Measurements from ENCODE around the gene UPK1B.

DNA sequence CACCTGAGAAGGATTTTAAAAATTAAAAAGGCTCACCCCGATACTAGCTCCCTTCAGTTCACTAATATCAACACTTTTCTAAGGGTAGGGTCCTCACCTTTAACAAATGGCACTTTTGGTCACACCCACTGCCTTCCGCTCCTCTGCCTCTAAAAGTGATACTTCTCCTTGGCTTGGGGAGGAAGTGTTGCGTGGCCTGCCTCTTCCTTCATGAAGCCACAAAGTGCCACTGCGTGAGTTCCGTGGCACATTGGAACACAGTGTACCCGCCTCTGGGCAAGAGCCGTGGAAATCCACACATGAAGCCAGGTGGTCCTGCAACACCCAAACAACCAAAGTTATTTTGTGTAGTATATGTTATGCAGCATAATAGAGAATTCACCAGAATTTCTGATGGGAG is 63.4 kb downstream of the UPK1B start:
- no peak for TF ChIP-seq ZNF217 (CRISPR knock-in tag; IDR thresholded peaks at IDR 0.05)
- TF ChIP-seq, protein P1, sequence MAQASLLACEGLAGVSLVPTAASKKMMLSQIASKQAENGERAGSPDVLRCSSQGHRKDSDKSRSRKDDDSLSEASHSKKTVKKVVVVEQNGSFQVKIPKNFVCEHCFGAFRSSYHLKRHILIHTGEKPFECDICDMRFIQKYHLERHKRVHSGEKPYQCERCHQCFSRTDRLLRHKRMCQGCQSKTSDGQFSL (CRISPR knock-in tag; IDR thresholded peaks at IDR 0.05) = no peak
- TF ChIP-seq, protein P1 (tag; IDR thresholded peaks at IDR 0.05) = no peak
- TF ChIP-seq POLR2A (conservative IDR thresholded peaks at IDR 0.05) = no peak
- no peak for TF ChIP-seq CBFB (CRISPR knock-in tag; IDR thresholded peaks at IDR 0.05)
- no peak for TF ChIP-seq KAT7 (CRISPR knock-in tag; IDR thresholded peaks at IDR 0.05; ENCODE audit: borderline replicate concordance)
- no peak for TF ChIP-seq NFYB (IDR thresholded peaks at IDR 0.05; ENCODE audit: extremely low read depth, insufficient read length)
- no peak for TF ChIP-seq NBN (IDR thresholded peaks at IDR 0.05; ENCODE audit: low read depth)
- no peak for TF ChIP-seq MYC (IDR thresholded peaks at IDR 0.05; ENCODE audit: low read depth, low read length)
- TF ChIP-seq MYC (CRISPR knock-in tag; IDR thresholded peaks at IDR 0.05; ENCODE audit: borderline replicate concordance, low read depth) = no peak
- no peak for TF ChIP-seq CBX1 (IDR thresholded peaks at IDR 0.05; ENCODE audit: low read depth)
- TF ChIP-seq, protein P2, sequence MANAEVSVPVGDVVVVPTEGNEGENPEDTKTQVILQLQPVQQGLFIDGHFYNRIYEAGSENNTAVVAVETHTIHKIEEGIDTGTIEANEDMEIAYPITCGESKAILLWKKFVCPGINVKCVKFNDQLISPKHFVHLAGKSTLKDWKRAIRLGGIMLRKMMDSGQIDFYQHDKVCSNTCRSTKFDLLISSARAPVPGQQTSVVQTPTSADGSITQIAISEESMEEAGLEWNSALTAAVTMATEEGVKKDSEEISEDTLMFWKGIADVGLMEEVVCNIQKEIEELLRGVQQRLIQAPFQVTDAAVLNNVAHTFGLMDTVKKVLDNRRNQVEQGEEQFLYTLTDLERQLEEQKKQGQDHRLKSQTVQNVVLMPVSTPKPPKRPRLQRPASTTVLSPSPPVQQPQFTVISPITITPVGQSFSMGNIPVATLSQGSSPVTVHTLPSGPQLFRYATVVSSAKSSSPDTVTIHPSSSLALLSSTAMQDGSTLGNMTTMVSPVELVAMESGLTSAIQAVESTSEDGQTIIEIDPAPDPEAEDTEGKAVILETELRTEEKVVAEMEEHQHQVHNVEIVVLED (CRISPR knock-in tag; IDR thresholded peaks at IDR 0.05) = no peak
- no peak for TF ChIP-seq PHF8 (IDR thresholded peaks at IDR 0.05; ENCODE audit: borderline replicate concordance, low read length)
- no peak for TF ChIP-seq SETDB1 (IDR thresholded peaks at IDR 0.05; ENCODE audit: low read length)
